ENCODE data around the gene ZFHX3. TPM values are rescaled to one million over a fixed set of nuclear protein-coding genes. Genes with fewer than 3 reads are reported as not detected.
A peak's percentile ranks its signal among the peaks of the same experiment; 100 is the strongest.

Gene ZFHX3
- total RNA-seq, 1 donor from 2014 or later, result 40.1 TPM

- TF ChIP-seq CTCF (conservative IDR thresholded peaks at IDR 0.05), result no peak
- Mint-ChIP-seq H3K36me3 (ENCODE audit: low read depth) (peaks cover 22% of the 10 kb centered on the region), H3K4me3 (no peak overlapping the region), H3K9me3 (no peaks in the 10 kb centered on the region), H3K4me1 (peaks cover 42% of the 10 kb centered on the region), H3K27me3 (ENCODE audit: low read depth) (no peaks in the 10 kb centered on the region), H3K27ac (ENCODE audit: unreplicated experiment) (no peak overlapping the region)
- no peak for DNase-seq (ENCODE audit: low read depth, low spot score)
Observed at GRCh38 chr16:72864130-72864833, 183.6 kb downstream of the ZFHX3 start.

GRCh38 chr16:72862090-72862489, 185.8 kb downstream of the ZFHX3 start:
- Mint-ChIP-seq H3K27me3 (ENCODE audit: low read depth) (no peaks in the 10 kb centered on the region), H3K36me3 (ENCODE audit: low read depth) (peaks cover 13% of the 10 kb centered on the region), H3K27ac (ENCODE audit: unreplicated experiment) (no peak overlapping the region), H3K4me3 (no peak overlapping the region), H3K9me3 (no peaks in the 10 kb centered on the region), H3K4me1 (peaks cover 60% of the 10 kb centered on the region)
- no peak for TF ChIP-seq CTCF (conservative IDR thresholded peaks at IDR 0.05)
- DNase-seq (ENCODE audit: low read depth, low spot score), result no peak

GRCh38 chr16:72860726-72861562, 187.0 kb downstream of the ZFHX3 start:
- TF ChIP-seq CTCF (conservative IDR thresholded peaks at IDR 0.05), result no peak
- Mint-ChIP-seq H3K9me3 (no peaks in the 10 kb centered on the region), H3K4me3 (no peak overlapping the region), H3K36me3 (ENCODE audit: low read depth) (peaks cover 10% of the 10 kb centered on the region), H3K4me1 (peaks cover 57% of the 10 kb centered on the region), H3K27ac (ENCODE audit: unreplicated experiment) (no peak overlapping the region), H3K27me3 (ENCODE audit: low read depth) (no peaks in the 10 kb centered on the region)
- DNase-seq (ENCODE audit: low read depth, low spot score), result no peak

- no peak for TF ChIP-seq CTCF (conservative IDR thresholded peaks at IDR 0.05)
- peaks cover 51% of the 10 kb centered on the region for H3K4me1 Mint-ChIP-seq
- H3K27me3 Mint-ChIP-seq (ENCODE audit: low read depth), result no peaks in the 10 kb centered on the region
- H3K4me3 Mint-ChIP-seq, result peak overlapping the region; percentile 23
- H3K36me3 Mint-ChIP-seq (ENCODE audit: low read depth), result peaks cover 6% of the 10 kb centered on the region
- H3K9me3 Mint-ChIP-seq, result no peaks in the 10 kb centered on the region
- DNase-seq (ENCODE audit: low read depth, low spot score), result no peak
- no peak overlapping the region for H3K27ac Mint-ChIP-seq (ENCODE audit: unreplicated experiment)
Observed at GRCh38 chr16:72859581-72859980, 188.3 kb downstream of the ZFHX3 start.

- DNase-seq (ENCODE audit: low read depth, low spot score), result no peak
Observed at GRCh38 chr16:72858665-72859493, 189.0 kb downstream of the ZFHX3 start.

More at GRCh38 chr16:72858665-72859493, 189.0 kb downstream of the ZFHX3 start:
- Mint-ChIP-seq H3K4me3 (peak overlapping the region; percentile 68), H3K27me3 (ENCODE audit: low read depth) (no peaks in the 10 kb centered on the region), H3K4me1 (peaks cover 54% of the 10 kb centered on the region), H3K36me3 (ENCODE audit: low read depth) (peaks cover 3% of the 10 kb centered on the region), H3K27ac (ENCODE audit: unreplicated experiment) (peak overlapping the region; percentile 21), H3K9me3 (no peaks in the 10 kb centered on the region)
- TF ChIP-seq CTCF (conservative IDR thresholded peaks at IDR 0.05), result no peak
